NCI-H128 (cell line): ENCODE measurements around the gene SMTN.
A peak's percentile ranks its signal among the peaks of the same experiment; 100 is the strongest.
"Not testable (repeated sequence)": the region's sequence is repeated elsewhere in the genome, so short reads cannot be mapped to it uniquely, and the experiment has no call there.

Experiments used
- DNase-seq: peaks from one replicate; lab custom pipeline; 2025; ENCODE audit not compliant: unreplicated experiment; lab: John Stamatoyannopoulos, UW

Gene SMTN

GRCh38 chr22:31080848-31081649 lies at the start of gene SMTN:
SMTN (plus strand) TSS chr22:31081318; CDS start chr22:31083259, 1,941 bp downstream.
- DNase-seq: peak; percentile 74

- no peak for DNase-seq
These were observed 44.2 kb upstream of the SMTN start for GRCh38 chr22:31036671-31037550.

GRCh38 chr22:31038686-31039085 lies 42.4 kb upstream of the SMTN start:
- no peak for DNase-seq

- no peak for DNase-seq
These were observed 41.7 kb upstream of the SMTN start for GRCh38 chr22:31039393-31039792.

GRCh38 chr22:31040542-31041398 lies 40.3 kb upstream of the SMTN start:
- no peak for DNase-seq

- no peak for DNase-seq
These were observed 36.8 kb upstream of the SMTN start for GRCh38 chr22:31044262-31044861.

GRCh38 chr22:31045900-31046538 lies 35.1 kb upstream of the SMTN start:
- DNase-seq: no peak

- no peak for DNase-seq
These were observed 34.4 kb upstream of the SMTN start for GRCh38 chr22:31046539-31047226.

GRCh38 chr22:31048570-31048969 lies 32.5 kb upstream of the SMTN start:
- DNase-seq: no peak

- DNase-seq: no peak
These were observed 31.2 kb upstream of the SMTN start for GRCh38 chr22:31049815-31050420.

- no peak for DNase-seq
These were observed 25.9 kb upstream of the SMTN start for GRCh38 chr22:31055117-31055634.

- no peak for DNase-seq
These were observed 25.4 kb upstream of the SMTN start for GRCh38 chr22:31055635-31056159.

GRCh38 chr22:31056986-31057599 lies 24.0 kb upstream of the SMTN start:
- DNase-seq: no peak

- not testable (repeated sequence) for DNase-seq
These were observed 21.5 kb upstream of the SMTN start for GRCh38 chr22:31059663-31060062.

GRCh38 chr22:31062566-31063230 lies 18.4 kb upstream of the SMTN start:
- DNase-seq: no peak

GRCh38 chr22:31064369-31064768 lies 16.7 kb upstream of the SMTN start:
- no peak for DNase-seq

GRCh38 chr22:31068970-31069369 lies 12.1 kb upstream of the SMTN start:
- no peak for DNase-seq
